ENCODE measurements around the gene ZNF19.

- TF ChIP-seq, protein P1, sequence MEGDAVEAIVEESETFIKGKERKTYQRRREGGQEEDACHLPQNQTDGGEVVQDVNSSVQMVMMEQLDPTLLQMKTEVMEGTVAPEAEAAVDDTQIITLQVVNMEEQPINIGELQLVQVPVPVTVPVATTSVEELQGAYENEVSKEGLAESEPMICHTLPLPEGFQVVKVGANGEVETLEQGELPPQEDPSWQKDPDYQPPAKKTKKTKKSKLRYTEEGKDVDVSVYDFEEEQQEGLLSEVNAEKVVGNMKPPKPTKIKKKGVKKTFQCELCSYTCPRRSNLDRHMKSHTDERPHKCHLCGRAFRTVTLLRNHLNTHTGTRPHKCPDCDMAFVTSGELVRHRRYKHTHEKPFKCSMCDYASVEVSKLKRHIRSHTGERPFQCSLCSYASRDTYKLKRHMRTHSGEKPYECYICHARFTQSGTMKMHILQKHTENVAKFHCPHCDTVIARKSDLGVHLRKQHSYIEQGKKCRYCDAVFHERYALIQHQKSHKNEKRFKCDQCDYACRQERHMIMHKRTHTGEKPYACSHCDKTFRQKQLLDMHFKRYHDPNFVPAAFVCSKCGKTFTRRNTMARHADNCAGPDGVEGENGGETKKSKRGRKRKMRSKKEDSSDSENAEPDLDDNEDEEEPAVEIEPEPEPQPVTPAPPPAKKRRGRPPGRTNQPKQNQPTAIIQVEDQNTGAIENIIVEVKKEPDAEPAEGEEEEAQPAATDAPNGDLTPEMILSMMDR (conservative IDR thresholded peaks at IDR 0.05; ENCODE audit: low read length): no peak
- TF ChIP-seq EZH2phosphoT487 (IDR thresholded peaks at IDR 0.05; ENCODE audit: borderline replicate concordance): no peak
These were observed 25.9 kb upstream of the ZNF19 start for GRCh38 chr16:71515026-71515425.
